C4-2B (cell line): ENCODE results near the gene MIER3.

Experiments used
- CTCF ChIP-seq: fragments of 450-650 bp; conservative IDR thresholded peaks from 2 replicates; pipeline ENCODE4 v1.5.1; 2017; ENCODE audit warnings: mild to moderate bottlenecking
- ZFX ChIP-seq: fragments of 450-650 bp; IDR thresholded peaks from 2 replicates; pipeline ENCODE4 v1.6.1; 2017

GRCh38 chr5:56913766-56914165, 38.2 kb downstream of the MIER3 start:
- TF ChIP-seq CTCF (no peak), ZFX (no peak)
